ENCODE data around the gene TSN. TPM values are rescaled to one million over a fixed set of nuclear protein-coding genes. Genes with fewer than 3 reads are reported as not detected.
"Not testable (repeated sequence)": the region's sequence is repeated elsewhere in the genome, so short reads cannot be mapped to it uniquely, and the experiment has no call there.

Gene TSN
- total RNA-seq, 4 donors from 2014 or later: 31.8 to 49.3 (median 41.2) TPM

DNA sequence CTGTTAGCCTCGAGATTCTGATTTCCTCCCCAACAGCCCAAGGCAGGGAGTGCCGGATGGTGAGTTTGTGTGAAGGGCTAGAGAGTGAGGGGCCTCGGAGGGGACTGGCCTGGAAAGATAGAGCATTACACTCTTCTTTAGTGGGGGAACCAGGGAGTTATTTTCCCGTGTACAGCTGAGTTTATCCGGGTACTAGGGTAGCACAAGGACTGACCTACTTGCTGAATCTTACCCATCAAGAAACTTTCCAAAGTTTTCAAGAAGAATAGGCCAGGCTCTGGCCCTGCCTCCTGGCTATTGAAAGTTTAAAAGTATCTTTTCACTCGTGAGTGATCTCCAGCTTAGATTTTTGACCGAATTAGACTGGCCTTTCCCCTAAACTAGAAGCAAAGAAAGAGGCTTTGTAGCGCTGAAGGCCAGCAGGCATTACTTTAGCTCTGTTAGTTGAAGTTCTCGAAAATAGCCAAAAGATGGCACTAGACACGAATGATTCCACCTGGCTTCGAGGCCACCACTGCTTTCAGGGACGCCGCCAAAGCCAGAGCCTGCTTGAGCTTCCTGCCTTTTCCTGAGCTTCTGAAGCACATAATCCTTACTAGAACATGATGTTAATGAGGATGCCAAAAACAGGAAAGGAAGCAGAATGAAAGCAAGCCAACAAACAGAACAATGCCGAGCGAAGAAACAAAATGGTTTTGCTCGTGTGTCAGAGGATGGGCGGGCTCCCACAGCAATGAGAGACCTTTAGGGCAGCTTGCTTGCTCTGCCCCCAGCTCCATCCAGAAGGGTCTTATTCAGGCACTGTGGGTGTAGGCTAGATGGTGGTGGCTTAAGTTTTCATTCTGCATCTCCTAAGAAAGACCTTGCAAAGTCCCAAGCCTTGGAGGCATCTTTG, 55.8 kb downstream of the TSN start:
- intact Hi-C loops (cut with DNase I; ENCODE audit: low total_unique reads) (loop anchor here (10.0 kb wide), 1 partner anchor 164 kb away; no protein-coding TSS in a partner anchor), in situ Hi-C loops (cut with MboI; ENCODE audit: low sequenced_read_pairs in 4 of 4) (no loop called here)
- peak; percentile 74 to 80 for ATAC-seq
- no peak overlapping the region for H3K27ac ChIP-seq
- no peaks in the 10 kb centered on the region for H3K27me3 ChIP-seq
- H3K4me3 ChIP-seq: no peak overlapping the region
- H3K9me3 ChIP-seq: no peaks in the 10 kb centered on the region
- H3K36me3 ChIP-seq: no peaks in the 10 kb centered on the region
- DNase-seq: peak; percentile 15 to 28
- peaks cover 6 to 10% of the 10 kb centered on the region in 2 donors for H3K4me1 ChIP-seq
- TF ChIP-seq POLR2A (IDR thresholded peaks at IDR 0.05): no peak
- TF ChIP-seq, protein P1, sequence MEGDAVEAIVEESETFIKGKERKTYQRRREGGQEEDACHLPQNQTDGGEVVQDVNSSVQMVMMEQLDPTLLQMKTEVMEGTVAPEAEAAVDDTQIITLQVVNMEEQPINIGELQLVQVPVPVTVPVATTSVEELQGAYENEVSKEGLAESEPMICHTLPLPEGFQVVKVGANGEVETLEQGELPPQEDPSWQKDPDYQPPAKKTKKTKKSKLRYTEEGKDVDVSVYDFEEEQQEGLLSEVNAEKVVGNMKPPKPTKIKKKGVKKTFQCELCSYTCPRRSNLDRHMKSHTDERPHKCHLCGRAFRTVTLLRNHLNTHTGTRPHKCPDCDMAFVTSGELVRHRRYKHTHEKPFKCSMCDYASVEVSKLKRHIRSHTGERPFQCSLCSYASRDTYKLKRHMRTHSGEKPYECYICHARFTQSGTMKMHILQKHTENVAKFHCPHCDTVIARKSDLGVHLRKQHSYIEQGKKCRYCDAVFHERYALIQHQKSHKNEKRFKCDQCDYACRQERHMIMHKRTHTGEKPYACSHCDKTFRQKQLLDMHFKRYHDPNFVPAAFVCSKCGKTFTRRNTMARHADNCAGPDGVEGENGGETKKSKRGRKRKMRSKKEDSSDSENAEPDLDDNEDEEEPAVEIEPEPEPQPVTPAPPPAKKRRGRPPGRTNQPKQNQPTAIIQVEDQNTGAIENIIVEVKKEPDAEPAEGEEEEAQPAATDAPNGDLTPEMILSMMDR (IDR thresholded peaks at IDR 0.05 in 4 of 5, conservative IDR thresholded peaks at IDR 0.05 in 1 of 5): peak in 4 of 5 experiments; percentile 14 to 61 (median 48)

DNA sequence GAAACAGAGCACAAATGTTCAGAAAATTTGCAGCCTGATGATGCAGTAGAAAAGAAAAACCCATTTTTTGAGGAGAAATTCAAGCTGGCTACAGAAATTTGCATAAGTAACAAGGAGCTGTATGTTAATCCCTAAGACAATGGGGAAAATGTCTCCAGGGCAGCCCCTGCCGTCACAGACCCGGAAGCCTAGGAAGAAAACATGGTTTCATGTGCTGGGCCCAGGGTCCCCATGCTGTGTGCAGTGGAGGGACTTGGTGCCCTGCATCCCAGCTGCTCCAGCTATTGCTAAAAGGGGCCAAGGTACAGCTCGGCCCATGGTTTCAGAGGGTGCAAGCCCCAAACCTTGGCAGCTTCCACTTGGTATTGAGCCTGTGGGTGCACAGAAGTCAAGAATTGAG, 57.6 kb downstream of the TSN start:
- H3K9me3 ChIP-seq; DNase-seq; ATAC-seq; H3K27me3 ChIP-seq; in situ Hi-C loops (cut with MboI; ENCODE audit: low sequenced_read_pairs in 4 of 4); H3K36me3 ChIP-seq; H3K4me3 ChIP-seq; H3K27ac ChIP-seq; H3K4me1 ChIP-seq: not testable (repeated sequence)
- intact Hi-C loops (cut with DNase I; ENCODE audit: low total_unique reads): loop anchor here (10.0 kb wide), 1 partner anchor 162 kb away; no protein-coding TSS in a partner anchor

DNA sequence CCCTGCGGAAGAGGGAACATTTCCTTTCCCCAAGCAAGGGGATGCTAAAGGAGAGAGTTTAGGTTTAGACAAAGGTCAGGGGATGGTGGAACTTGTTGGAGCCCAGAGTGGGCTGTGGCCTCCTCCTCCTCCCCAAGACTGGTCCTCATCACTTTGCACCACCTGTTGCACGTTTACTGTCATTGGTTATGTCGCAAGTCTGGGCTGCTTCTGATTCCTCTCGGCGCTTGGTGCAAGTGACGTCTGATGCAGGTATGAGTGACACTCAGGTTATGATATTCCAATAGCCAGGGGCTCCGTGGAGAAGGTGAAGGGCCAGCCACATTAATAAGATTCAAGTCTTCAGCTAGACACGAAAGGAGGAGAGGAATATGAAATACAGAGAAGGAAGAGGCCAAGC, 59.8 kb downstream of the TSN start:
- Histone ChIP-seq H3K27me3 (no peaks in the 10 kb centered on the region), H3K36me3 (no peaks in the 10 kb centered on the region), H3K27ac (no peak overlapping the region), H3K9me3 (no peaks in the 10 kb centered on the region), H3K4me1 (peaks cover 0 to 1% of the 10 kb centered on the region in 2 donors), H3K4me3 (no peak overlapping the region)
- in situ Hi-C loops (cut with MboI; ENCODE audit: low sequenced_read_pairs in 4 of 4): no loop called here
- DNase-seq (no peak), ATAC-seq (no peak)
- TF ChIP-seq POLR2A (IDR thresholded peaks at IDR 0.05): no peak
- TF ChIP-seq, protein P1 (IDR thresholded peaks at IDR 0.05 in 4 of 5, conservative IDR thresholded peaks at IDR 0.05 in 1 of 5): no peak
- intact Hi-C loops (cut with DNase I; ENCODE audit: low total_unique reads): loop anchor here (10.0 kb wide), 1 partner anchor 160 kb away; no protein-coding TSS in a partner anchor

DNA sequence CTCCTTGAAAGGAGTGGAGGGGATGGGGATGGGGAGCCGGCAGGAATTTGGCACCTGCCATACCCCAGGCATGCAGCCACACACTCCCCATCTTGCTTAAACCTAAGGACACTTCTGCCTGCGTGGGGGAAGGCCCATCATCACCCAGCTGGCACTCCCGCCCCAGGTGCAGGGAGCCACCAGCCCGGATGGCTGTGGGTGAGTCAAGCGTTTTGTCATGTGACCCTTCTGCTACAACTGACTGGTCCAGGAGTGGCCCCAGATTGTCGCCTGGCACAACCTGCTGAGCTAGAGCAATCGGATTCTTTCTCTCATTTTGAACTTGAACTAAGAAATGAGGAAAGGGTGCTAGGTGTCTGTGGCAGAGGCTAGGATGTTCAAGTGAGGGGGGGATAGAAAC, 61.3 kb downstream of the TSN start:
- intact Hi-C loops (cut with DNase I; ENCODE audit: low total_unique reads) (loop anchor here (10.0 kb wide), 1 partner anchor 158 kb away; no protein-coding TSS in a partner anchor), in situ Hi-C loops (cut with MboI; ENCODE audit: low sequenced_read_pairs in 4 of 4) (no loop called here)
- Histone ChIP-seq H3K36me3 (no peaks in the 10 kb centered on the region), H3K27me3 (no peaks in the 10 kb centered on the region), H3K27ac (no peak overlapping the region), H3K4me3 (no peak overlapping the region), H3K4me1 (no peaks in the 10 kb centered on the region), H3K9me3 (no peaks in the 10 kb centered on the region)
- no peak for DNase-seq
- no peak for ATAC-seq
- TF ChIP-seq POLR2A (IDR thresholded peaks at IDR 0.05): no peak
- TF ChIP-seq, protein P1 (IDR thresholded peaks at IDR 0.05 in 4 of 5, conservative IDR thresholded peaks at IDR 0.05 in 1 of 5): no peak

DNA sequence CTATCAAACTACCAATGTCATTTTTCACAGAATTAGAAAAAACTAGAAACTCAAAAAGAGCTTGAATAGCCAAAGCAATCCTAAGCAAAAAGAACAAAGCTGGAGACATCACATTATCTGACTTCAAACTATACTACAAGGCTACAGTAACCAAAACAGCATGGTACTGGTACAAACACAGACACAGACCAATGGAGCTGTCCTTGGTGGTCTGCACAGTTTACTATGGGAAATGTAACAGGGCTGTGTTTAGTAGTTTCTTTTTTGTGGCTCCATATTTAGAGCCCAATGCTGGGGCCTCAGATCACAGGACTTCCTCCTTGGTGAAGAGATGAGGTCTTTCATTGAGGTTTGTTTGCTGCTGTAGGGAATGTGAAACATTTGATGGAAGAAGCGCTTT, 61.9 kb downstream of the TSN start:
- H3K4me1 ChIP-seq; ATAC-seq; H3K4me3 ChIP-seq; H3K27me3 ChIP-seq; DNase-seq; H3K27ac ChIP-seq; H3K9me3 ChIP-seq; H3K36me3 ChIP-seq; in situ Hi-C loops (cut with MboI; ENCODE audit: low sequenced_read_pairs in 4 of 4): not testable (repeated sequence)
- intact Hi-C loops (cut with DNase I; ENCODE audit: low total_unique reads): loop anchor here (10.0 kb wide), 1 partner anchor 157 kb away; no protein-coding TSS in a partner anchor

Other genes with a start within 250 kb of the TSN start
- not detected for gene RNU4ATAC, start 224.8 kb upstream of the TSN start, total RNA-seq
- 10 to 100 TPM; 50.1 to 73.9 (median 61.4) TPM for gene CLASP1, start 106.2 kb upstream of the TSN start, total RNA-seq
- 10 to 100 TPM; 31.1 to 42.3 (median 37.3) TPM for gene NIFK, start 18.8 kb upstream of the TSN start, total RNA-seq

All from gastrocnemius medialis (tissue), 4 donors.